GM12864 (cell line): ENCODE results near the gene ICAM2.

Source experiments
- DNase-seq: peaks from one replicate; pipeline ENCODE4 v3.0.0-alpha.2; 2011; ENCODE audit warnings: low read depth
- H3K4me3 ChIP-seq: 2 replicates; pipeline ENCODE4 v1.5.1; 2011; ENCODE audit warnings: mild to moderate bottlenecking, low read depth, low read length, control low read depth
- CTCF ChIP-seq: IDR thresholded peaks from 2 replicates; pipeline ENCODE4 v1.5.1; 2011; ENCODE audit warnings: low read depth, mild to moderate bottlenecking, moderate library complexity, low read length, control low read depth, inconsistent platforms; ENCODE audit errors: missing control alignments

Gene ICAM2

DNA sequence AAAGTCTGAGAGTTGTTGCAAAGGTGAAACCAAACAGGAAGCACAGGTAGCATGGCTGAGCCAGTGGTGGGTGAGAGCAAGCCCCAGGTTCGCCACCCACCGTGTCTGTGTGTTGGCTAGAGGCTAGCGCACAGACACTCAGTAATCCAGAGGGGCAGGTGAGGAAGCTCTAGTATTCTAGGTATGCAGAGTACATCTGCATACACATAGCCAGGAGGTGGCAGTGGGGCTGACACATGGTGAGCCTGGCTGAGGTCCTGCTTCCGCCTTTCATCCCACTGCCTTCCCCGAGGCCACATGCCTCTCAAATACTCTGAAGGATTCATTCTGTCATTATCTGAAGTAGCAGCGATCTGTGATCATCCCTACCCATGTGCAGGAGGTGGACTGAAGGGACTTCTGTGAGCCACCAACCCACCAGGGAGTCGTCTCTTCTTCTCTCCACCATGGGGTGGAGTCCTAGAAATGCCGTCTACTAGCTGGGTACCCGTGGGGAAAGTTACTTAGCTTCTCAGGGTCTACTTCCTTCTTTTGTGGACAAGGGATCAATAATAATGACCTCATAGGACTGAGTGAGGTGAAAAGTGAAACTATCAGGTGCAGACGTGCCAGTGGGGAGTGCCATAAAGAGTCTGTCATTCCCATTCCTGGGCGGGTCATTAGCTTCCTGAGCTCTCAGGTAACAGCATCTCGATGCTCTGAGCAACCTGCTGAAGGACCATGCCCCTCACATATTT lies 36.0 kb upstream of the ICAM2 start:
- DNase-seq = no peak
- H3K4me3 ChIP-seq = no peak overlapping the region

DNA sequence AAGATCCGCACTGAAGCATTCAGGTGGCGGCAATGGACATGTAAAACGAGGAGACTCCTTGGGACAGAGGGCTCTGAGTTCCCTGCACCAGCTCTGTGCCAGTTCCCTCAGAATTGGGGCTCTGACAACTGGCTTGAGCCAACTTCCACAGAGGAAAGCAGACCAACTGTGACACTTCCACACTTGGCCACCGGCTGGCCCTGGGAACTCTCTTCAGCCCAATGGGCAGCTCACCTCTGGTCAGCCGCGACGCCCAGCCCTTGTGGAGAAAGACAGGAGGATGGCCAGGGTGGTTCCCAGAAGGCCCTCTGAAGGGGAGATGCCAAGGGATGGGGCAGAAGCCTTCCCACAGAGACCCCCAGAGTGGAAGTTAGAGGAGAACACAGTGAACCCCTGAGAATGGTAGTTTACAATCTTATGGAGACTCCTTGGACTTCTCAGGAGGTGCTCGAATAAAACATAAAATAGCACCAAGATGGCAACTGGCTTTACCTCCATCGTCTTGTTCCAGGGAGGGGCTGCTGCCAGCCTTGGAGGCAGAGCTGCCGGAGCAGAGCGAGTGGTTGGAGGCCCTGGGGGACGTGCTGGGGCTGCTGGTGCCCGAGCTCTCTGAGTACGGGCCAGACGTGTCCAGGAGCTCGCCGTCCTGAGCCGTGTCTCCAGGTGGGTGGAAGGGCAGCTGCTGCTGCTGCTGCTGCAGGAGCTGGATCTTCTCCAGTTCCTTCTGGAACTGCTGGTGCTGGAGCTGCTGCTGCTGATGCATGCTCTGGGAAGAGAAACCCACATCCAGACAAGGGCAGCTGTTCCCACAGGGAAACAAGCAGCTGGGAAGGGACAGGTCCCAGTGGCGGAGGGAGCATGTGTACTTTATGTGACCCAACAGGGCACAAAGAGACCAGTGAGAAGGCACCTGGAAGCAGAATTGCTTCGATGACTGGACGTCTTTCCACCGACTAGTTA lies 35.0 kb upstream of the ICAM2 start:
- no peak for TF ChIP-seq CTCF
- DNase-seq = no peak
- H3K4me3 ChIP-seq = no peak overlapping the region

More for the DNA sequence above, 36.0 kb upstream of the ICAM2 start:
- TF ChIP-seq CTCF = peak; percentile 12

DNA sequence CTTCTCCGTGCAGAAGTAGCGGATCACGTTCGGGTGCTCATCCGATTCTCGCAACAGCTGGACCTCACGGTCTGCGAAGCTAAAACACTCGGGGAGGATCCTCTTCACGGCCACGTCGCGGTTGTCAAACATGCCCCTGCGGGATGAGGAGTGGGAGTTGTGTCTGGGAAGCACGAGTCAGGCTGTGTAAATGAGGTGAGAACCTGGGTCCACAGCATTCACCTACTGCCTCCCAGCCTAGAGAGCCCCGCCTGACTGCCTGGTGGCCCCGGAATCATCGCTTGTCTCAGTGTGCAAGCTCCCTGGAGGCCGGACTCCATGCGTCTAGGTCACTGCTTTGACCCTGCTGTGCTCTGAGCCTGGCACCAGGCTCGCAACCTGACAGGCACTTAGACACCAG lies 33.9 kb upstream of the ICAM2 start:
- DNase-seq = no peak
- no peak overlapping the region for H3K4me3 ChIP-seq
- no peak for TF ChIP-seq CTCF

GRCh38 chr17:64053101-64053500 lies 32.7 kb upstream of the ICAM2 start:
- no peak for DNase-seq
- no peak for TF ChIP-seq CTCF
- no peak overlapping the region for H3K4me3 ChIP-seq

- TF ChIP-seq CTCF = no peak
- no peak for DNase-seq
- no peak overlapping the region for H3K4me3 ChIP-seq
Measured at GRCh38 chr17:64051153-64051552, 30.7 kb upstream of the ICAM2 start.

- H3K4me3 ChIP-seq = no peak overlapping the region
- no peak for TF ChIP-seq CTCF
- no peak for DNase-seq
Measured at GRCh38 chr17:64048805-64049204, 28.4 kb upstream of the ICAM2 start.

DNA sequence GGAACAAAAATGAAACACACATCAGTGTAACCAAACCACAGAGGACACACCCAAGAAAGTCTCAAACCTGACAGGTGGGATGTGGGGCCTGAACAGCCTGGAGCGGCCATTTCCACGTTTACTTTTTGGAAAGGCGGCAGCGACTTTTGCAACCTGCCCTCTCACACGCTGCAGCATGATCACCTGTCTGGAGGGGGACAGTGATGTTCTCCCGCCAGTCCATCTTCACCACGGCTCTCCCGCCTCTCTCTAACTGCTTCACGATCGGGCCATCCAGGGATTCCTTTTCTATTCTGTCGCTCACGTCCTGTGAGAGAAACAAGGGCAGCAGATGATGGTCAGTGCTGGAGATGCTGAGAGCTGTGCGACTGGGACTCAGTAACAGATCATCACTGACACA lies 24.7 kb upstream of the ICAM2 start:
- no peak for TF ChIP-seq CTCF
- H3K4me3 ChIP-seq = no peak overlapping the region
- DNase-seq = no peak
